AG04450 (cell line): ENCODE data around the gene FLYWCH1. TPM values are rescaled to one million over a fixed set of nuclear protein-coding genes. Genes with fewer than 3 reads are reported as not detected.

Experiments used
- CTCF ChIA-PET: fragments of 300-600, 350-600 bp; formaldehyde crosslinking; extraction: SDS; loops from one replicate; lab custom pipeline; 2022; ENCODE audit warnings: antibody characterized with exemption, inconsistent platforms; lab: Charles Lee
- POLR2A ChIA-PET: fragments of 350-600 bp; formaldehyde crosslinking; extraction: SDS; loops from one replicate; lab custom pipeline; 2021; ENCODE audit warnings: antibody characterized with exemption, inconsistent platforms; lab: Yijun Ruan, JAX
- DNase-seq: peaks from one replicate; pipeline ENCODE4 v3.0.0-alpha.2; 2011; ENCODE audit warnings: low read depth, low spot score
- H3K27ac ChIP-seq: one replicate; pipeline ENCODE4 v1.5.1; 2012; ENCODE audit warnings: low read depth, low read length, control low read depth
- H3K27me3 ChIP-seq: one replicate; pipeline ENCODE4 v1.6.0; 2012; ENCODE audit warnings: low read length; ENCODE audit not compliant: control insufficient read depth, insufficient read depth
- H3K4me3 ChIP-seq: 2 replicates; pipeline ENCODE4 v1.5.1; 2011; ENCODE audit warnings: mild to moderate bottlenecking, low read depth, low read length, control low read depth
- H3K9me3 ChIP-seq: 2 replicates; pipeline ENCODE4 v1.5.1; 2012; ENCODE audit warnings: low read length; ENCODE audit not compliant: control insufficient read depth, insufficient read depth
- polyA plus RNA-seq: library from polyadenylated mRNA; depleted of rRNA; stranded (reverse); fragments of >200 nt; gene quantifications from 2 replicates; pipeline ENCODE4 v1.2.3, GENCODE V29; 2011
- TF ChIP-seq, protein P1 (sequence below): IDR thresholded peaks from 2 replicates; pipeline ENCODE4 v1.5.1; 2011; ENCODE audit warnings: low read depth, low read length, control low read depth, inconsistent platforms

FLYWCH1 gene
- polyA plus RNA-seq, 1 experiment, result 15.1 TPM

DNA sequence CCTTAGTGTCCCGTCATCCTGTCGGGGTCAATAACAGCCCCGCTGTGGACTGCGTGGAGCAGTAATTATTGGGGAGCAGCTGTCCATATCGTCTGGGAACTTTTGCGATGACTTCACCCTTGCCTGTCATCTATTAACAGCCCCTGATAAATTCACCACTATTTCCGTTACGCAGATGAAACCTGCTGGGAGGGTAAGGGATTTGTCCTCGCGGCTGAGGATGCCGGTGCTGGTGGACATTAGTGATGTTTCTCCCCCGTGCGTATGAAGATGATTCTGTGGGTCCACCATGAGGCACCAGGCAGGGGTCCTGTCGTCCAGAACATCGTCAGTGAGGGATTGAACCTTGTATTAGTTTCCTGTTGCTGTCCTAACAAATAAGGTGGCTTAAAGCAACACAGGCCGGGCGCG, 27.7 kb upstream of the FLYWCH1 start:
- H3K9me3 ChIP-seq, result peaks cover 9% of the 10 kb centered on the region
- peaks cover 2% of the 10 kb centered on the region for H3K27me3 ChIP-seq
- TF ChIP-seq, protein P1, sequence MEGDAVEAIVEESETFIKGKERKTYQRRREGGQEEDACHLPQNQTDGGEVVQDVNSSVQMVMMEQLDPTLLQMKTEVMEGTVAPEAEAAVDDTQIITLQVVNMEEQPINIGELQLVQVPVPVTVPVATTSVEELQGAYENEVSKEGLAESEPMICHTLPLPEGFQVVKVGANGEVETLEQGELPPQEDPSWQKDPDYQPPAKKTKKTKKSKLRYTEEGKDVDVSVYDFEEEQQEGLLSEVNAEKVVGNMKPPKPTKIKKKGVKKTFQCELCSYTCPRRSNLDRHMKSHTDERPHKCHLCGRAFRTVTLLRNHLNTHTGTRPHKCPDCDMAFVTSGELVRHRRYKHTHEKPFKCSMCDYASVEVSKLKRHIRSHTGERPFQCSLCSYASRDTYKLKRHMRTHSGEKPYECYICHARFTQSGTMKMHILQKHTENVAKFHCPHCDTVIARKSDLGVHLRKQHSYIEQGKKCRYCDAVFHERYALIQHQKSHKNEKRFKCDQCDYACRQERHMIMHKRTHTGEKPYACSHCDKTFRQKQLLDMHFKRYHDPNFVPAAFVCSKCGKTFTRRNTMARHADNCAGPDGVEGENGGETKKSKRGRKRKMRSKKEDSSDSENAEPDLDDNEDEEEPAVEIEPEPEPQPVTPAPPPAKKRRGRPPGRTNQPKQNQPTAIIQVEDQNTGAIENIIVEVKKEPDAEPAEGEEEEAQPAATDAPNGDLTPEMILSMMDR, result no peak
- H3K4me3 ChIP-seq, result peak overlapping the region; percentile 83
- DNase-seq, result no peak
- CTCF ChIA-PET, result no interaction called here
- peak overlapping the region; percentile 57 for H3K27ac ChIP-seq
- POLR2A ChIA-PET, result interaction anchor here (0.7 to 2.4 kb wide), 5 partner anchors 15 to 42 kb away, joined by 3 to 16 read pairs (median 6); partner anchors contain the start of gene FLYWCH1

DNA sequence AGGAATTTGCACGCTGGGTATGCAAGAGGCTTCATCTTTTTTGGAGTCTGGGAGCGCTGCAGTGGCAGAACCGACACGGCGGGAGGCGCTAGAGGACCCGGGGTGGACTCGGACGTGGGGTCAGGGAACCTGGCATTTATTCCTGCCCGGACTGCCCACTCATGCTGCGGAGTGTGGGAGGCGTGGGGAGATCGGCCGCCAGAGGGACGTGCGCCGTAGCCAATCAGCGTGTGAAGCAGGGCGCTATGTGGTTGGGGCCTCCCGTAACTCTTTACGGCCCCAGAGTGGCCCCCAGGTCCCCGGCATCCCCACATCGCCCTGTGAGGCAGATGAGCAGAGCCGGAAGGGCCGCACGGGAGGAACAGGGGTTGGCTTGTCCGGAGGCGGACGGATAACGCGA, 17.5 kb upstream of the FLYWCH1 start:
- H3K4me3 ChIP-seq, result no peak overlapping the region
- H3K27ac ChIP-seq, result no peak overlapping the region
- TF ChIP-seq, protein P1, result no peak
- ChIA-PET CTCF (interaction anchor here (1.4 kb wide), 1 partner anchor 32 kb away, joined by 5 read pairs; no protein-coding TSS in a partner anchor), POLR2A (no interaction called here)
- DNase-seq, result no peak
- H3K9me3 ChIP-seq, result peaks cover 7% of the 10 kb centered on the region; the same call in 1 of the 2 replicates
- H3K27me3 ChIP-seq, result no peaks in the 10 kb centered on the region

DNA sequence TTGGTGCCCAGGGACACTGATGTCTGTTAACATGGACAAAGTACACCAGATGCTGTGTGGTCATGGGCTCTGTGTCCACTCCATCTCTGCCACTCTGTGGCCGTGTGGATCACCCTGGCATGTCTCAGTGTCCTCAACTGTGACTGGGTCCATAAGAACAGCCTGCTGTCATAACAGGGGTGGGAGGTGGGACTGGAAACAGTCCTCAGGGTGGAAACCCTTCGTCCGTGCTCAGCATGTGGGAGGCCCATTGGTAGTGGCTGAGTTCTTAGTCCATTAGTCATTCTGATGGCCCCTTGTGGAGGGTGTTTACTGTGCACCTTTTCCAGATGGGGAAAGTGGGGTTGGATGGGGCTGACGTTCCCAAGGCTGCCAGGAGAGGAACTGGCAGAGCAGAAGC, 15.9 kb upstream of the FLYWCH1 start:
- CTCF ChIA-PET, result interaction anchor here (0.6 kb wide), 1 partner anchor 27 kb away, joined by 4 read pairs; no protein-coding TSS in a partner anchor
- TF ChIP-seq, protein P1, result no peak
- Histone ChIP-seq H3K9me3 (peaks cover 7% of the 10 kb centered on the region; the same call in 1 of the 2 replicates), H3K27me3 (no peaks in the 10 kb centered on the region), H3K27ac (peak overlapping the region; percentile 11), H3K4me3 (no peak overlapping the region)
- no peak for DNase-seq
- POLR2A ChIA-PET, result no interaction called here

DNA sequence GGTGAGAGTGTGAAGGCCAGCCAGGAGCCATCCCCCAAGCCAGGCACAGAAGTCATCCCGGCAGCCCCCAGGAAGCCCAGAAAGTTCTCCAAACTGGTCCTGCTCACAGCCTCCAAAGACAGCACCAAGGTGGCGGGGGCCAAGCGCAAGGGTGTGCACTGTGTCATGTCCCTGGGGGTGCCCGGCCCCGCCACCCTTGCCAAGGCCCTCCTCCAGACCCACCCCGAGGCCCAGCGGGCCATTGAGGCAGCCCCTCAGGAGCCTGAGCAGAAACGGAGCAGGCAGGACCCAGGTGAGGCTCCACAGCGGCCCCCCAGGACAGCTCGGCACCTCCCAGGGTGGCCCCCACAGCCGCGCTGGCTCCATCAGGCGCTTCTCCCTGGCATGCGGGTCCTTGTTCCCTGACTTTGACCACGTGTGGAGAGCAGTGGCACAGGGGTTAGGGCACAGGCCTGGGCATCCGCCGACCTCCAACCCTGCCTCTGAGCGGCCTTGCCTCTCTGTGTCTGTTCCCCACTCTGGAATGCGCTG, 15.2 kb upstream of the FLYWCH1 start:
- POLR2A ChIA-PET, result no interaction called here
- H3K4me3 ChIP-seq, result no peak overlapping the region
- peaks cover 7% of the 10 kb centered on the region; the same call in 1 of the 2 replicates for H3K9me3 ChIP-seq
- CTCF ChIA-PET, result no interaction called here
- H3K27ac ChIP-seq, result no peak overlapping the region
- DNase-seq, result no peak
- H3K27me3 ChIP-seq, result no peaks in the 10 kb centered on the region
- TF ChIP-seq, protein P1, result no peak

DNA sequence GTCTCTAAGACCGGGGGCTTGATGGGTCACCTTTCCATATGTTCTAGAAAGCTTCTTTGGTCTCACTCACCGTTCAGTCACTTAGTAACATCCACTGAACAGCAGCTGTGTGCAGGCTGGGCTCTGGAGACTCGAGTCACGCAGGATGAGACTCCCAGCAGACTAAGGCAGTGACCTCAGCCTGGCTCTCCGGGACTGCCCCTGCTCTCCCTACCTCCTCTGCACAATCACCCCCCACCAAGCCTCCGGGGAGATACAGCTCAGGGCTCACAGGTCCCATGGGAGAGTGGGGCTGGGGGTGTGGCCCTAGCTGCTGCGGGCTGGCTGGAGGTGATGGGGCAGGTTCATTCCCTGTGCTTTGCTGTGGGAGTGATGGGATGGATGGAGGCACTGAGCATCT, 14.6 kb upstream of the FLYWCH1 start:
- TF ChIP-seq, protein P1, result no peak
- ChIA-PET POLR2A (no interaction called here), CTCF (no interaction called here)
- Histone ChIP-seq H3K9me3 (peaks cover 7% of the 10 kb centered on the region; the same call in 1 of the 2 replicates), H3K27me3 (no peaks in the 10 kb centered on the region), H3K27ac (no peak overlapping the region), H3K4me3 (no peak overlapping the region)
- DNase-seq, result no peak
